Measurements from ENCODE around the gene TREML2. TPM values are rescaled to one million over a fixed set of nuclear protein-coding genes. Genes with fewer than 3 reads are reported as not detected.

Gene TREML2
- total and polyA plus RNA-seq, 9 of the 15 experiments (the other 6 are each of a cell fraction or from before 2014, with no cell fraction given), result 0.20 to 2.9 (median 1.4) TPM

DNA sequence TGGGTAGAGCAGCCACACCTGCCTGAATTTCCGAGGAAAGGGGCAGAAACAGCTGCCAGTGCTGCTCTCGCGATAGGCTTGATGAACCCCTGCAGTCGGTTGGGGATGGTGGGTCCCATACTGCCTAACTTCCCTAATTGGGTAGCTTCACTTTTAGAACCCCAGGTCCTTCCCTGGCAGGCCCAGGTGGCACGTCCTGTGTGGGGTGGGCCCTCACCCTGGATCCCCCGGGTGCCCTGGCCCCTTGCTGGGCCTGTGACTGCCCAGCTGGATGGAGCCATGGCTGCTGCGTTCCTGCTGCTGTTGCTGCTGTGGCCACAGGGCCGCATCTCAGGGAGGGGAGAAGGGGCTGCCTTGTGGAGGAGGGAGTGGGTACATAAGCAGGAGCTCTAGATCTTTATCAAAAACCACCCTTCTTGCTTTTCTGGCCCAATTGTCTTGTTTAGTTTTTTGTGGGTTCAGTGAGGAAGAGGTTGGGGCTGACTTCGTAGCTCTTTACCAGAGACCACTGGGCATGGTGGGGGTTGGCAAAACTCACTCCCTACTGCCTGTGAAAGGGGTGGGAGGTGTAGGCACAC is 46.4 kb upstream of the TREML2 start:
- intact Hi-C loops (cut with micrococcal nuclease) (no loop called here), in situ Hi-C loops (cut with MboI) (no loop called here)
- Histone ChIP-seq H3K27ac (ENCODE audit: extremely low read depth, low read depth, low read length) (no peak overlapping the region), H3K4me3 (no peak overlapping the region), H3K9me3 (replicated peaks; ENCODE audit: control insufficient read depth, insufficient read depth, low read depth, low read length) (no peaks in the 10 kb centered on the region), H3K9me1 (ENCODE audit: control insufficient read depth, insufficient read depth, low read length) (no peaks in the 10 kb centered on the region), H3K9ac (ENCODE audit: insufficient read depth in 1 of 2, low read depth in 2 of 2, low read length in 2 of 2) (no peak overlapping the region), H3K36me3 (ENCODE audit: control insufficient read depth, insufficient read depth, low read length) (no peaks in the 10 kb centered on the region), H3K4me2 (ENCODE audit: insufficient read depth, low read length) (no peak overlapping the region), H3K79me2 (ENCODE audit: control insufficient read depth, insufficient read depth, low read length) (no peaks in the 10 kb centered on the region), H3K27me3 (ENCODE audit: control insufficient read depth in 2 of 2, insufficient read depth in 2 of 2, low read length in 2 of 2) (peaks cover 6 to 34% of the 10 kb centered on the region in 2 experiments; a peak in 3 of 5 replicates), H3K4me1 (replicated peaks in 1 of 2; ENCODE audit: control insufficient read depth in 2 of 2, insufficient read depth in 2 of 2, low read length in 2 of 2) (no peaks in the 10 kb centered on the region), H4K20me1 (replicated peaks; ENCODE audit: control insufficient read depth, insufficient read depth, low read length) (no peaks in the 10 kb centered on the region), H2AFZ (ENCODE audit: low read depth, low read length) (no peak overlapping the region)
- 3% methylated on average over 9 of the region's 9 CpGs for WGBS (ENCODE audit: insufficient coverage, low coverage, missing lambda C conversion rate)
- TF ChIP-seq, protein P1, sequence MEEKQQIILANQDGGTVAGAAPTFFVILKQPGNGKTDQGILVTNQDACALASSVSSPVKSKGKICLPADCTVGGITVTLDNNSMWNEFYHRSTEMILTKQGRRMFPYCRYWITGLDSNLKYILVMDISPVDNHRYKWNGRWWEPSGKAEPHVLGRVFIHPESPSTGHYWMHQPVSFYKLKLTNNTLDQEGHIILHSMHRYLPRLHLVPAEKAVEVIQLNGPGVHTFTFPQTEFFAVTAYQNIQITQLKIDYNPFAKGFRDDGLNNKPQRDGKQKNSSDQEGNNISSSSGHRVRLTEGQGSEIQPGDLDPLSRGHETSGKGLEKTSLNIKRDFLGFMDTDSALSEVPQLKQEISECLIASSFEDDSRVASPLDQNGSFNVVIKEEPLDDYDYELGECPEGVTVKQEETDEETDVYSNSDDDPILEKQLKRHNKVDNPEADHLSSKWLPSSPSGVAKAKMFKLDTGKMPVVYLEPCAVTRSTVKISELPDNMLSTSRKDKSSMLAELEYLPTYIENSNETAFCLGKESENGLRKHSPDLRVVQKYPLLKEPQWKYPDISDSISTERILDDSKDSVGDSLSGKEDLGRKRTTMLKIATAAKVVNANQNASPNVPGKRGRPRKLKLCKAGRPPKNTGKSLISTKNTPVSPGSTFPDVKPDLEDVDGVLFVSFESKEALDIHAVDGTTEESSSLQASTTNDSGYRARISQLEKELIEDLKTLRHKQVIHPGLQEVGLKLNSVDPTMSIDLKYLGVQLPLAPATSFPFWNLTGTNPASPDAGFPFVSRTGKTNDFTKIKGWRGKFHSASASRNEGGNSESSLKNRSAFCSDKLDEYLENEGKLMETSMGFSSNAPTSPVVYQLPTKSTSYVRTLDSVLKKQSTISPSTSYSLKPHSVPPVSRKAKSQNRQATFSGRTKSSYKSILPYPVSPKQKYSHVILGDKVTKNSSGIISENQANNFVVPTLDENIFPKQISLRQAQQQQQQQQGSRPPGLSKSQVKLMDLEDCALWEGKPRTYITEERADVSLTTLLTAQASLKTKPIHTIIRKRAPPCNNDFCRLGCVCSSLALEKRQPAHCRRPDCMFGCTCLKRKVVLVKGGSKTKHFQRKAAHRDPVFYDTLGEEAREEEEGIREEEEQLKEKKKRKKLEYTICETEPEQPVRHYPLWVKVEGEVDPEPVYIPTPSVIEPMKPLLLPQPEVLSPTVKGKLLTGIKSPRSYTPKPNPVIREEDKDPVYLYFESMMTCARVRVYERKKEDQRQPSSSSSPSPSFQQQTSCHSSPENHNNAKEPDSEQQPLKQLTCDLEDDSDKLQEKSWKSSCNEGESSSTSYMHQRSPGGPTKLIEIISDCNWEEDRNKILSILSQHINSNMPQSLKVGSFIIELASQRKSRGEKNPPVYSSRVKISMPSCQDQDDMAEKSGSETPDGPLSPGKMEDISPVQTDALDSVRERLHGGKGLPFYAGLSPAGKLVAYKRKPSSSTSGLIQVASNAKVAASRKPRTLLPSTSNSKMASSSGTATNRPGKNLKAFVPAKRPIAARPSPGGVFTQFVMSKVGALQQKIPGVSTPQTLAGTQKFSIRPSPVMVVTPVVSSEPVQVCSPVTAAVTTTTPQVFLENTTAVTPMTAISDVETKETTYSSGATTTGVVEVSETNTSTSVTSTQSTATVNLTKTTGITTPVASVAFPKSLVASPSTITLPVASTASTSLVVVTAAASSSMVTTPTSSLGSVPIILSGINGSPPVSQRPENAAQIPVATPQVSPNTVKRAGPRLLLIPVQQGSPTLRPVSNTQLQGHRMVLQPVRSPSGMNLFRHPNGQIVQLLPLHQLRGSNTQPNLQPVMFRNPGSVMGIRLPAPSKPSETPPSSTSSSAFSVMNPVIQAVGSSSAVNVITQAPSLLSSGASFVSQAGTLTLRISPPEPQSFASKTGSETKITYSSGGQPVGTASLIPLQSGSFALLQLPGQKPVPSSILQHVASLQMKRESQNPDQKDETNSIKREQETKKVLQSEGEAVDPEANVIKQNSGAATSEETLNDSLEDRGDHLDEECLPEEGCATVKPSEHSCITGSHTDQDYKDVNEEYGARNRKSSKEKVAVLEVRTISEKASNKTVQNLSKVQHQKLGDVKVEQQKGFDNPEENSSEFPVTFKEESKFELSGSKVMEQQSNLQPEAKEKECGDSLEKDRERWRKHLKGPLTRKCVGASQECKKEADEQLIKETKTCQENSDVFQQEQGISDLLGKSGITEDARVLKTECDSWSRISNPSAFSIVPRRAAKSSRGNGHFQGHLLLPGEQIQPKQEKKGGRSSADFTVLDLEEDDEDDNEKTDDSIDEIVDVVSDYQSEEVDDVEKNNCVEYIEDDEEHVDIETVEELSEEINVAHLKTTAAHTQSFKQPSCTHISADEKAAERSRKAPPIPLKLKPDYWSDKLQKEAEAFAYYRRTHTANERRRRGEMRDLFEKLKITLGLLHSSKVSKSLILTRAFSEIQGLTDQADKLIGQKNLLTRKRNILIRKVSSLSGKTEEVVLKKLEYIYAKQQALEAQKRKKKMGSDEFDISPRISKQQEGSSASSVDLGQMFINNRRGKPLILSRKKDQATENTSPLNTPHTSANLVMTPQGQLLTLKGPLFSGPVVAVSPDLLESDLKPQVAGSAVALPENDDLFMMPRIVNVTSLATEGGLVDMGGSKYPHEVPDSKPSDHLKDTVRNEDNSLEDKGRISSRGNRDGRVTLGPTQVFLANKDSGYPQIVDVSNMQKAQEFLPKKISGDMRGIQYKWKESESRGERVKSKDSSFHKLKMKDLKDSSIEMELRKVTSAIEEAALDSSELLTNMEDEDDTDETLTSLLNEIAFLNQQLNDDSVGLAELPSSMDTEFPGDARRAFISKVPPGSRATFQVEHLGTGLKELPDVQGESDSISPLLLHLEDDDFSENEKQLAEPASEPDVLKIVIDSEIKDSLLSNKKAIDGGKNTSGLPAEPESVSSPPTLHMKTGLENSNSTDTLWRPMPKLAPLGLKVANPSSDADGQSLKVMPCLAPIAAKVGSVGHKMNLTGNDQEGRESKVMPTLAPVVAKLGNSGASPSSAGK (IDR thresholded peaks at IDR 0.05), result no peak
- TF ChIP-seq ZNF436 (CRISPR knock-in tag; IDR thresholded peaks at IDR 0.05) (no peak), MAFF (IDR thresholded peaks at IDR 0.05; ENCODE audit: low read length) (no peak), HLTF (IDR thresholded peaks at IDR 0.05) (no peak), ZNF324 (CRISPR knock-in tag; IDR thresholded peaks at IDR 0.05) (no peak), KDM1A (IDR thresholded peaks at IDR 0.05) (no peak)
- TF ChIP-seq, protein P2, sequence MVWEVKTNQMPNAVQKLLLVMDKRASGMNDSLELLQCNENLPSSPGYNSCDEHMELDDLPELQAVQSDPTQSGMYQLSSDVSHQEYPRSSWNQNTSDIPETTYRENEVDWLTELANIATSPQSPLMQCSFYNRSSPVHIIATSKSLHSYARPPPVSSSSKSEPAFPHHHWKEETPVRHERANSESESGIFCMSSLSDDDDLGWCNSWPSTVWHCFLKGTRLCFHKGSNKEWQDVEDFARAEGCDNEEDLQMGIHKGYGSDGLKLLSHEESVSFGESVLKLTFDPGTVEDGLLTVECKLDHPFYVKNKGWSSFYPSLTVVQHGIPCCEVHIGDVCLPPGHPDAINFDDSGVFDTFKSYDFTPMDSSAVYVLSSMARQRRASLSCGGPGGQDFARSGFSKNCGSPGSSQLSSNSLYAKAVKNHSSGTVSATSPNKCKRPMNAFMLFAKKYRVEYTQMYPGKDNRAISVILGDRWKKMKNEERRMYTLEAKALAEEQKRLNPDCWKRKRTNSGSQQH (CRISPR knock-in tag; IDR thresholded peaks at IDR 0.05), result no peak
- no peak for DNase-seq (ENCODE audit: extremely low read depth in 1 of 4, low spot score in 3 of 4)
- FAIRE-seq, result no peak
- CTCF ChIA-PET (ENCODE audit: low intra/inter-chr PET ratio), result no interaction called here
- ATAC-seq, result no peak
- POLR2A ChIA-PET, result interaction anchor here (0.6 kb wide), 1 partner anchor 367 kb away, joined by 3 read pairs; no protein-coding TSS in a partner anchor
- no TSS peak for BruUV-seq (replicated peaks)

Data from K562 (cell line).